ENCODE measurements around the gene IFT27. TPM values are rescaled to one million over a fixed set of nuclear protein-coding genes. Genes with fewer than 3 reads are reported as not detected.

The IFT27 gene
- total RNA-seq, 1 donor, result 12.7 TPM

DNA sequence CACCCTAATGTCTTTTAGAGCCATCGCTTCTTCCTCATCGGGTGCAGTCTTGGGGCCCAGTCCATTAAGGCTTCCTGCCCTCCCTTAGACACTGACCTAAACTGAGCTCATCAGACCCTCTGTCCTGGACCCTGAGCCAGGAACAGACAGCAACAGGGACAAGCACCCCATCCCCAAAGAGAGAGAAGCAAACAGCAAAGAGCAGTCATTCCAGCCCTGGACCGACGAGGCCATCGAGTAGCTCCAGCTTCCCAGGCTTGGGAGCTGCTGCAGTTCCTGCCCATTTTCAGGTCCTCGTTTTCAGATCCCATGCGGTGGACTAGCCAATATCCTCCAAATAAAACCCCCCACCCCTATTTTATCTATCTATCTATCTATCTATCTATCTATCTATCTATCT lies 46.6 kb downstream of the IFT27 start:
- DNase-seq (ENCODE audit: low read depth in 2 of 3, low spot score in 2 of 3), result no peak

DNA sequence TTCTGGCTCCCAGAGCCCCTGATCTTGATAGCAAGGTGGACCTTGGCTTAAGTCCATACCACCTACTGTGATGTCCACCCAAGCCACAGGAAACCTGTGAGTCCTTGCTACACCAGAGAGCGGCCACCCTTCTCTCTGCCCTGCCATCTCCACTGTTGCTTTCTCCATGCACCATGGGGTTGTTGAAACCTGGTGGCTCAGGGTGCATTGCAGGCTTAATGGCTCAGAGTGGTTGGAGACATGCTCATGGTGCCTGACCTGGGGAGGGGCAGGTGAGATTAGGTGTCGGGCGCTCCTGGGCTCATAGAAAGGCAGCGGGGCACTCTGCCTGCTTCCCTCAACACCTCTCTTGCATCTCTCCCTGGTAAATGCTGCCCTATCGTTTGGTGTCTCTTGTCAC lies 47.4 kb downstream of the IFT27 start:
- DNase-seq (ENCODE audit: low read depth in 2 of 3, low spot score in 2 of 3), result no peak

GRCh38 chr22:36727927-36728488 lies 47.9 kb downstream of the IFT27 start:
- DNase-seq (ENCODE audit: low read depth in 2 of 3, low spot score in 2 of 3), result no peak

- no peak for DNase-seq (ENCODE audit: low read depth in 2 of 3, low spot score in 2 of 3)
These were observed 48.8 kb downstream of the IFT27 start for GRCh38 chr22:36727110-36727509.

DNA sequence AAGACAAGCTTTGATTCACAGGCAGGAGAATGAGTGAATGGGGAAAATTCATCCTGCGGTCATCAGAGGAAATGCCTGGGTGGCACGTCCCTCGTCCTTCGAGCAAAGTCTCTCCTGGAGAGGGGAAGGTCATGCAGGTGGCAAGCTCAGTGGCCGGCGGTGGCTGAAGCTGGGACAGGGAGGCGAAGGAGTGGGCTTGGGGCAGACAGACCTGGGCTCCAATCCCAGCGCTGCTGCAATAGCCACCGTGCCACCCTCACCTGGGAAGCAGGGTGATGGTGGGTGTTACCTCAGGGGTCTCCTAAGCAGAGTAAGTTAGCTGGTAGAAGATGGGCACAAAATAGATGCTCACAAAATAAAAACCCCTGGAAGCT lies 49.9 kb downstream of the IFT27 start:
- DNase-seq (ENCODE audit: low read depth in 2 of 3, low spot score in 2 of 3), result no peak

GRCh38 chr22:36725366-36726006 lies 50.4 kb downstream of the IFT27 start:
- no peak for DNase-seq (ENCODE audit: low read depth in 2 of 3, low spot score in 2 of 3)

- no peak for DNase-seq (ENCODE audit: low read depth in 2 of 3, low spot score in 2 of 3)
These were observed 51.1 kb downstream of the IFT27 start for GRCh38 chr22:36724836-36725235.

DNA sequence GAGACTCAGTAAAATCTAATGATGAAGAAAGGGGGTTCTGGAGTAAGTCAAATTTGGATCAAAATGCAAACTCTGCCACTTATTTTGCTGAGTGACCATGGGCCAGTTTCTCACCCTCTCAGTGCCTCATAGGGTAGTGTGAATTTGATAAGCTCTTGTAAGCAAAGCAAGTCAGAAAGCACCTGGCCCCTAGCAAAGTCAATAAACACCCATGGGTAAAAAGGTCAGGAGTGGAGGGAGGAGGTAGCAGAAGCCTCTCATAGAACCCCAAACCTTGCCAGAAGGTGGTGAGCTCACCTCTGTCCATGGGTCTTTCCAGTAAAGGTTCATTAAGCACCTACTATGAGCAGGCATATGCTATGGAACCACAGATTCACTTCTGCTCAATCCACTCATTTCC lies 53.9 kb downstream of the IFT27 start:
- no peak for DNase-seq (ENCODE audit: low read depth in 2 of 3, low spot score in 2 of 3)

DNA sequence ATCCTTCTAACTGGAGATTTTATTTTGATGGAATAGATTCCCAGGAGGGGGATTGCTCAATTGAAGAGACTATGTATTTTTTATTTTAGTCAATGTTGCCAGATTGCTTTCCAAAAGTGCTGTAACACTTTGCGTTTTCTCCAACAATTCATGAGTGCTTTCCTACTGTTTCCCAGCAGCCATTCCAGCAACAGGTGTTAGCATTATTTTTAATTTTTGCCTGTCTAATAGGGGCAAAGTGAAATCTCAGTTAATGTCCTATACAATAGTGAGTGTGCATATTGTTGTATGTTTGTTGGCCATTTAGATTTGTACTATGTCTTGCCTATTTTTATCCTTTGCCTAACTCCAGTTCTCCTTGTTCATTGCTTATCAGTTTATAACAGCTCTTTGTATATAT lies 60.3 kb downstream of the IFT27 start:
- DNase-seq (ENCODE audit: low read depth in 2 of 3, low spot score in 2 of 3), result no peak

DNA sequence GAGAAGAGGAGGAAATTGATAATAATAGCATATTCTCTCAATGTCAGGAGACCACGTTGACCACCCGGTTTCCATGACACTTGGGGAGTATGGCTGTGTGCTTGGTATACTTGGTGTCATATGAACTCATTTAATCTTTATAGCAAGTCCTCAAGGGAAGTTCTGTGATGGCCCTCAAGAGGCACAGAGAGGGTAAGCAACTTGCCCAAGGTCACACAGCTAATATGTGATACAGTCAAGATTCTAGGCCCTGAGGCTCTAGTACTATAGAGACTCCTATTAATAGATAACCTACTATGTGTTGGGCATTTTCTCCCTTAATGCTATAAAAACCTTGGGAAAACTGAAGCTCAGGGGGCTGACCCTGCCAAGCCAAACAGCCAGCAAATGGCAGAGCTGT lies 61.8 kb downstream of the IFT27 start:
- no peak for DNase-seq (ENCODE audit: low read depth in 2 of 3, low spot score in 2 of 3)

DNA sequence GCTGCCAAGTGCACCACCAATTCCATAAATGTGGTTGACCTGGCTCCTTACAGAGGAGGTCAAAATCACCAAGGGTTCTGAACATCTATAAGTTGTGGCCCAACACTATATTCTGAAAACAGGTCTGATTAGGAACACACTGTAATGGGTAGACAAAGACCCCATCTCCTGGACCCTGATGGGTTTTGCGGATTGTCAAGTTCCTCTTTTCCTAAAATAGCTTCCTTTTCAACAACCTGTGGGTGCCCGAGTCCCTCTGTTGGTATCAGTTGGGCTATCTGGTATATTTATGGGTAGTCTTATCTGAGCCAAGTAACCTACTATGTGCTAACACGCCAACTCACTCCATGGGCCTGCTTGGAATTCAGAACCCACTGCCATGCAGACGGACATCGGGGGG lies 62.5 kb downstream of the IFT27 start:
- peak in 2 of 3 donors; percentile 10 to 42 for DNase-seq (ENCODE audit: low read depth in 2 of 3, low spot score in 2 of 3)

Other genes starting within 250 kb of the IFT27 start
- gene EIF3D, start 247.0 kb downstream of the IFT27 start, total RNA-seq, result 795 TPM
- gene CACNG2, start 72.4 kb downstream of the IFT27 start, total RNA-seq, result not detected
- not detected for gene PVALB, start 40.9 kb upstream of the IFT27 start, total RNA-seq
- 108 TPM for gene NCF4, start 84.9 kb upstream of the IFT27 start, total RNA-seq
- gene CSF2RB, start 137.5 kb upstream of the IFT27 start, total RNA-seq, result 132 TPM
- 35.0 TPM for gene TST, start 243.3 kb upstream of the IFT27 start, total RNA-seq
- gene MPST, start 243.6 kb upstream of the IFT27 start, total RNA-seq, result 125 TPM

All from hematopoietic multipotent progenitor cell (in vitro differentiated cells).